WTC11 (cell line): Measurements from ENCODE around the gene ADORA1. TPM values are rescaled to one million over a fixed set of nuclear protein-coding genes. Genes with fewer than 3 reads are reported as not detected.

ENCODE experiments used
- ATAC-seq: fragments of 200-7000 bp; cut with Tn5 transposase; 2 replicates; pipeline ENCODE4 v1.10.0; 2021; ENCODE audit warnings: mild to moderate bottlenecking, moderate library complexity
- CTCF ChIA-PET: fragments of 300-600 bp; sonication (Branson Sonifier 250); formaldehyde crosslinking; loops from one replicate; lab custom pipeline; 2021; ENCODE audit warnings: antibody characterized with exemption; lab: Charles Lee
- POLR2A ChIA-PET: fragments of 350-600 bp; sonication (Branson Sonifier 250); formaldehyde crosslinking; loops from one replicate; lab custom pipeline; 2021; ENCODE audit warnings: antibody characterized with exemption; lab: Charles Lee
- DNase-seq: peaks from one replicate; pipeline ENCODE4 v3.0.0; 2021; ENCODE audit warnings: low spot score
- H3K27ac Mint-ChIP-seq: 2 replicates; pipeline ENCODE4 v1.8.0; 2021; ENCODE audit warnings: mixed read lengths
- H3K27me3 Mint-ChIP-seq: 2 replicates; pipeline ENCODE4 v1.8.0; 2021; ENCODE audit warnings: low read depth, mild to moderate bottlenecking, moderate library complexity, mixed read lengths
- H3K36me3 Mint-ChIP-seq: 2 replicates; pipeline ENCODE4 v1.8.0; 2021; ENCODE audit warnings: mixed read lengths
- H3K4me1 Mint-ChIP-seq: 2 replicates; pipeline ENCODE4 v1.8.0; 2022; ENCODE audit warnings: mixed read lengths
- H3K4me3 Mint-ChIP-seq: 2 replicates; pipeline ENCODE4 v1.8.0; 2021; ENCODE audit warnings: mild to moderate bottlenecking, moderate library complexity, mixed read lengths
- H3K9me3 Mint-ChIP-seq: 2 replicates; pipeline ENCODE4 v1.8.0; 2021; ENCODE audit warnings: mixed read lengths
- ARID4B ChIP-seq: sonication (generic); formaldehyde crosslinking; IDR thresholded peaks from 2 replicates; pipeline ENCODE4 v1.8.0; 2023; ENCODE audit warnings: missing genetic modification reagents, mild to moderate bottlenecking, borderline replicate concordance
- CTCF ChIP-seq: fragments of 200-600 bp; IDR thresholded peaks from 2 replicates; pipeline ENCODE4 v1.8.0; 2022; ENCODE audit warnings: antibody characterized with exemption
- E2F1 ChIP-seq: sonication (generic); formaldehyde crosslinking; IDR thresholded peaks from 2 replicates; pipeline ENCODE4 v1.8.0; 2022; ENCODE audit warnings: mild to moderate bottlenecking, missing genetic modification reagents
- E2F4 ChIP-seq: sonication (generic); formaldehyde crosslinking; IDR thresholded peaks from 2 replicates; pipeline ENCODE4 v1.8.1; 2022; ENCODE audit warnings: low read depth, mild to moderate bottlenecking, moderate library complexity, missing genetic modification reagents, borderline replicate concordance
- E2F5 ChIP-seq: sonication (generic); formaldehyde crosslinking; IDR thresholded peaks from 2 replicates; pipeline ENCODE4 v1.8.1; 2022; ENCODE audit warnings: mild to moderate bottlenecking, moderate library complexity, missing genetic modification reagents
- ERG ChIP-seq: fragments of 250-450 bp; sonication (Bioruptor Pico); IDR thresholded peaks from 2 replicates; pipeline ENCODE4 v1.8.0; 2021; ENCODE audit warnings: mild to moderate bottlenecking
- HMGXB4 ChIP-seq: sonication (generic); formaldehyde crosslinking; IDR thresholded peaks from 2 replicates; pipeline ENCODE4 v1.8.1; 2023; ENCODE audit warnings: mild to moderate bottlenecking, moderate library complexity, missing genetic modification reagents
- PREB ChIP-seq: sonication (generic); formaldehyde crosslinking; IDR thresholded peaks from 2 replicates; pipeline ENCODE4 v1.8.1; 2022; ENCODE audit warnings: mild to moderate bottlenecking, missing genetic modification reagents, moderate library complexity, borderline replicate concordance
- ZNF219 ChIP-seq: sonication (generic); formaldehyde crosslinking; IDR thresholded peaks from 2 replicates; pipeline ENCODE4 v1.8.0; 2023; ENCODE audit warnings: missing genetic modification reagents, mild to moderate bottlenecking, borderline replicate concordance
- ZNF396 ChIP-seq: fragments of 250-450 bp; sonication (Bioruptor Pico); IDR thresholded peaks from 2 replicates; pipeline ENCODE4 v1.8.0; 2021; ENCODE audit warnings: mild to moderate bottlenecking, moderate library complexity, borderline replicate concordance
- ZNF416 ChIP-seq: fragments of 250-450 bp; sonication (Bioruptor Pico); IDR thresholded peaks from 2 replicates; pipeline ENCODE4 v1.9.0; 2021; ENCODE audit warnings: mild to moderate bottlenecking, inconsistent platforms
- ZNF423 ChIP-seq: fragments of 250-450 bp; sonication (Bioruptor Pico); IDR thresholded peaks from 2 replicates; pipeline ENCODE4 v2.1.2; 2022; ENCODE audit warnings: mild to moderate bottlenecking, moderate library complexity
- ZNF671 ChIP-seq: fragments of 250-450 bp; sonication (Bioruptor Pico); IDR thresholded peaks from 2 replicates; pipeline ENCODE4 v1.8.0; 2021; ENCODE audit warnings: mild to moderate bottlenecking
- ZSCAN18 ChIP-seq: fragments of 250-450 bp; sonication (Bioruptor Pico); IDR thresholded peaks from 2 replicates; pipeline ENCODE4 v2.1.2; 2022; ENCODE audit warnings: mild to moderate bottlenecking, moderate library complexity
- total RNA-seq: library from RNA; stranded (reverse); gene quantifications from 3 replicates; pipeline ENCODE4 v1.2.3, GENCODE V29; 2021

ADORA1 gene
- total RNA-seq, 1 experiment from 2014 or later = 1.8 TPM

- Mint-ChIP-seq H3K9me3 (no peaks in the 10 kb centered on the region), H3K27ac (no peak within 1 kb of the TSS), H3K36me3 (no peaks in the 10 kb centered on the region), H3K4me1 (peaks cover 22% of the 10 kb centered on the region), H3K4me3 (no peak within 1 kb of the TSS), H3K27me3 (no peaks in the 10 kb centered on the region)
- POLR2A ChIA-PET = no interaction called here
- TF ChIP-seq ARID4B (CRISPR knock-in tag) (no peak), ZNF416 (CRISPR knock-in tag) (no peak), E2F1 (no peak), HMGXB4 (CRISPR knock-in tag) (no peak), ZNF423 (CRISPR knock-in tag) (no peak), ZNF671 (CRISPR knock-in tag) (no peak), ZSCAN18 (no peak), ERG (CRISPR knock-in tag) (no peak), ZNF219 (CRISPR knock-in tag) (no peak), E2F4 (CRISPR knock-in tag) (no peak), CTCF (no peak), ZNF396 (no peak), E2F5 (CRISPR knock-in tag) (no peak), PREB (CRISPR knock-in tag) (no peak)
- DNase-seq (no peak), ATAC-seq (no peak)
- CTCF ChIA-PET = interaction anchor here (0.6 to 7.1 kb wide), 8 partner anchors 27 to 136 kb away, joined by 3 to 75 read pairs (median 8); partner anchors contain the start of gene ADORA1
Measured at GRCh38 chr1:203175237-203175826, 47.8 kb downstream of the ADORA1 start, which contains the start of gene MYBPH. TSS of gene MYBPH (minus strand) at chr1:203175826. CDS start at chr1:203175755, 71 bp downstream.
